ENCODE measurements around the gene PVR. TPM values are rescaled to one million over a fixed set of nuclear protein-coding genes. Genes with fewer than 3 reads are reported as not detected.

PVR gene
- total and polyA plus RNA-seq, 9 of the 15 experiments (the other 6 are each of a cell fraction or from before 2014, with no cell fraction given), result 0.89 to 14.5 (median 9.8) TPM

DNA sequence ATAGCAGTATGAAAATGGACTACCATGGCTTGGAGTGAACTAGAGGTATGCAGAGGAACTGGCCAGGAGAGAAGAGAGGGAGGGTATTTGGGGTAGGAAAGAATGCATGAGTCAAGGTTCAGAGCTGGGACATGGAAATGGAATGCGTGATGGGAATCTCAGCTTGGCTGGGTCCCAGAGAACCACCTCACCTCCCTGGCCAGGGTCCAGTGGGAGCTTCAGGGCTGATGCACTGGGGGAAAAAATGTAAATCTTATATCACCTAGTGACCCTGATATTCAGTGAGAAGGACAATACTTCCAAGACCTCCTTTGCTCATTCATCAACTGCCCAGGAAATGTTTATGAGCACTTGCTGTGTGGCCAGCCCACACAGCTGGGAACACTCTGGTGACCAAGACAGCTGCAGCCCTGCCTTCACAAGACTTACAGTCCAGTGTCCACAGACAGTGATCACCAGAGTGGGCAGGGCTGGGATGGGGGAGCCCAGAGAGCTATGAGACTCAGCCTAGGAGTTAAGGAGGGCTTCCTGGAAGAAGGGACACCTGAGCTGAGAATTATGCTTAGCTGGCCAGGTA lies 17.6 kb upstream of the PVR start:
- no peaks in the 10 kb centered on the region for H4K20me1 ChIP-seq (replicated peaks; ENCODE audit: control insufficient read depth, insufficient read depth, low read length)
- H3K36me3 ChIP-seq (ENCODE audit: control insufficient read depth, insufficient read depth, low read length), result no peaks in the 10 kb centered on the region
- no peak overlapping the region for H3K4me2 ChIP-seq (ENCODE audit: insufficient read depth, low read length)
- ChIA-PET CTCF (ENCODE audit: low intra/inter-chr PET ratio) (no interaction called here), POLR2A (interaction anchor here (0.8 to 1.1 kb wide), 2 partner anchors 10 to 26 kb away, joined by 3 read pairs; no protein-coding TSS in a partner anchor)
- no peaks in the 10 kb centered on the region; a peak in 1 of 5 replicates for H3K27me3 ChIP-seq (ENCODE audit: control insufficient read depth in 2 of 2, insufficient read depth in 2 of 2, low read length in 2 of 2)
- no peaks in the 10 kb centered on the region for H3K79me2 ChIP-seq (ENCODE audit: control insufficient read depth, insufficient read depth, low read length)
- DNase-seq (ENCODE audit: extremely low read depth in 1 of 4, low spot score in 3 of 4) (no peak), ATAC-seq (no peak), FAIRE-seq (no peak)
- H3K9me1 ChIP-seq (ENCODE audit: control insufficient read depth, insufficient read depth, low read length), result no peaks in the 10 kb centered on the region
- no peak overlapping the region for H3K9ac ChIP-seq (ENCODE audit: insufficient read depth in 1 of 2, low read depth in 2 of 2, low read length in 2 of 2)
- no peaks in the 10 kb centered on the region for H3K9me3 ChIP-seq (replicated peaks; ENCODE audit: control insufficient read depth, insufficient read depth, low read depth, low read length)
- intact Hi-C loops (cut with micrococcal nuclease), result no loop called here
- in situ Hi-C loops (cut with MboI), result no loop called here
- BruUV-seq (replicated peaks), result no TSS peak
- no peaks in the 10 kb centered on the region; a peak in 1 of 5 replicates for H3K4me1 ChIP-seq (replicated peaks in 1 of 2; ENCODE audit: control insufficient read depth in 2 of 2, insufficient read depth in 2 of 2, low read length in 2 of 2)
- 0% methylated on average over 1 of the region's 1 CpG for WGBS (ENCODE audit: insufficient coverage, low coverage, missing lambda C conversion rate)
- H3K4me3 ChIP-seq, result no peak overlapping the region
- TF ChIP-seq ZFP36 (IDR thresholded peaks at IDR 0.05; ENCODE audit: low read depth, low read length, partially characterized antibody) (peak; percentile 34), TAF9B (IDR thresholded peaks at IDR 0.05; ENCODE audit: partially characterized antibody) (no peak), PRPF4 (IDR thresholded peaks at IDR 0.05; ENCODE audit: insufficient read depth, low read depth, low read length, poor library complexity, severe bottlenecking) (no peak)
- H3K27ac ChIP-seq (ENCODE audit: extremely low read depth, low read depth, low read length), result no peak overlapping the region
- no peak overlapping the region for H2AFZ ChIP-seq (ENCODE audit: low read depth, low read length)

DNA sequence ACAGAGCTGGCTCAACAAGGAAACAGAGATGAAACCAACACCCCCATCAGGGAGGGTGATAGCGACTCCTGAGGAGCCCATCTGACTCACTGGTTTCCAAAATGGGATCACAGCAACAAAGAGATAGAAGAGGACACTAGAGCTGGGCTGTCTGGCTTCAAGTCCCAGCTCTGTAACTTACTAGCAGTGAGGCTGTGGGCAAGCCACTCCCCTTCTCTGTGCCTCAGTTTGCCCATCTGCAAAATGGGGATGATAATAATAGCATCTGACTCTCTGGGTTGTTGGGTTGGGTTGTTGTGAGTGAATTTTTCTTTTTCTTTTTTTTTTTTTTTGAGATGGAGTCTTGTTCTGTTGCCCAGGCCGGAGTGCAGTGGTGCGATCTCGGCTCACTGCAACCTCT lies 16.1 kb upstream of the PVR start:
- no peaks in the 10 kb centered on the region for H3K79me2 ChIP-seq (ENCODE audit: control insufficient read depth, insufficient read depth, low read length)
- H2AFZ ChIP-seq (ENCODE audit: low read depth, low read length), result no peak overlapping the region
- H3K4me3 ChIP-seq, result no peak overlapping the region
- no peak for ATAC-seq
- WGBS (ENCODE audit: insufficient coverage, low coverage, missing lambda C conversion rate), result 10% methylated on average over 4 of the region's 4 CpGs
- no peak overlapping the region for H3K4me2 ChIP-seq (ENCODE audit: insufficient read depth, low read length)
- H3K36me3 ChIP-seq (ENCODE audit: control insufficient read depth, insufficient read depth, low read length), result no peaks in the 10 kb centered on the region
- in situ Hi-C loops (cut with MboI), result no loop called here
- no peak for DNase-seq (ENCODE audit: extremely low read depth in 1 of 4, low spot score in 3 of 4)
- ChIA-PET CTCF (ENCODE audit: low intra/inter-chr PET ratio) (no interaction called here), POLR2A (interaction anchor here (0.6 to 1.2 kb wide), 2 partner anchors 8 to 221 kb away, joined by 3 to 5 read pairs; no protein-coding TSS in a partner anchor)
- no peak overlapping the region for H3K27ac ChIP-seq (ENCODE audit: extremely low read depth, low read depth, low read length)
- no peaks in the 10 kb centered on the region for H3K9me1 ChIP-seq (ENCODE audit: control insufficient read depth, insufficient read depth, low read length)
- no peaks in the 10 kb centered on the region for H3K9me3 ChIP-seq (replicated peaks; ENCODE audit: control insufficient read depth, insufficient read depth, low read depth, low read length)
- H3K27me3 ChIP-seq (ENCODE audit: control insufficient read depth in 2 of 2, insufficient read depth in 2 of 2, low read length in 2 of 2), result no peaks in the 10 kb centered on the region; a peak in 1 of 5 replicates
- BruUV-seq (replicated peaks), result no TSS peak
- H4K20me1 ChIP-seq (replicated peaks; ENCODE audit: control insufficient read depth, insufficient read depth, low read length), result no peaks in the 10 kb centered on the region
- no peak overlapping the region for H3K9ac ChIP-seq (ENCODE audit: insufficient read depth in 1 of 2, low read depth in 2 of 2, low read length in 2 of 2)
- intact Hi-C loops (cut with micrococcal nuclease), result no loop called here
- no peaks in the 10 kb centered on the region; a peak in 2 of 5 replicates for H3K4me1 ChIP-seq (replicated peaks in 1 of 2; ENCODE audit: control insufficient read depth in 2 of 2, insufficient read depth in 2 of 2, low read length in 2 of 2)
- FAIRE-seq, result no peak
- TF ChIP-seq CHD4 (IDR thresholded peaks at IDR 0.05; ENCODE audit: insufficient read depth, insufficient replicate concordance, low read depth, low read length, poor library complexity, severe bottlenecking) (peak; percentile 64), RBM39 (optimal IDR thresholded peaks at IDR 0.05; ENCODE audit: low read depth, low read length) (no peak), SMARCA5 (IDR thresholded peaks at IDR 0.05) (peak; percentile 60; the same call in 1 of the 2 replicates), HDAC2 (IDR thresholded peaks at IDR 0.05) (0 out of 2 replicates have a peak, but pooled peaks have one; percentile 20), RCOR1 (IDR thresholded peaks at IDR 0.05; ENCODE audit: borderline replicate concordance in 1 of 2, low read depth in 2 of 2, low read length in 2 of 2) (peak in 1 of 2 experiments; percentile 45; a peak in 1 of 4 replicates), CBX1 (IDR thresholded peaks at IDR 0.05; ENCODE audit: low read depth) (0 out of 2 replicates have a peak, but pooled peaks have one; percentile 52), EP400 (IDR thresholded peaks at IDR 0.05) (no peak), KDM1A (IDR thresholded peaks at IDR 0.05) (0 out of 4 replicates have a peak, but pooled peaks of 1 of the 2 experiments have one; percentile 28), BRD4 (IDR thresholded peaks at IDR 0.05) (no peak), ZZZ3 (IDR thresholded peaks at IDR 0.05) (no peak), RBM25 (IDR thresholded peaks at IDR 0.05; ENCODE audit: low read depth, low read length, severe bottlenecking) (peak; percentile 91)
- TF ChIP-seq, protein P1, sequence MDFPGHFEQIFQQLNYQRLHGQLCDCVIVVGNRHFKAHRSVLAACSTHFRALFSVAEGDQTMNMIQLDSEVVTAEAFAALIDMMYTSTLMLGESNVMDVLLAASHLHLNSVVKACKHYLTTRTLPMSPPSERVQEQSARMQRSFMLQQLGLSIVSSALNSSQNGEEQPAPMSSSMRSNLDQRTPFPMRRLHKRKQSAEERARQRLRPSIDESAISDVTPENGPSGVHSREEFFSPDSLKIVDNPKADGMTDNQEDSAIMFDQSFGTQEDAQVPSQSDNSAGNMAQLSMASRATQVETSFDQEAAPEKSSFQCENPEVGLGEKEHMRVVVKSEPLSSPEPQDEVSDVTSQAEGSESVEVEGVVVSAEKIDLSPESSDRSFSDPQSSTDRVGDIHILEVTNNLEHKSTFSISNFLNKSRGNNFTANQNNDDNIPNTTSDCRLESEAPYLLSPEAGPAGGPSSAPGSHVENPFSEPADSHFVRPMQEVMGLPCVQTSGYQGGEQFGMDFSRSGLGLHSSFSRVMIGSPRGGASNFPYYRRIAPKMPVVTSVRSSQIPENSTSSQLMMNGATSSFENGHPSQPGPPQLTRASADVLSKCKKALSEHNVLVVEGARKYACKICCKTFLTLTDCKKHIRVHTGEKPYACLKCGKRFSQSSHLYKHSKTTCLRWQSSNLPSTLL (IDR thresholded peaks at IDR 0.05), result no peak
